NCI-H2227 (cell line): ENCODE data around the gene CACNA1G.

Experiments
- DNase-seq: peaks from one replicate; lab custom pipeline; 2025; ENCODE audit not compliant: unreplicated experiment; lab: John Stamatoyannopoulos, UW

CACNA1G gene

DNA sequence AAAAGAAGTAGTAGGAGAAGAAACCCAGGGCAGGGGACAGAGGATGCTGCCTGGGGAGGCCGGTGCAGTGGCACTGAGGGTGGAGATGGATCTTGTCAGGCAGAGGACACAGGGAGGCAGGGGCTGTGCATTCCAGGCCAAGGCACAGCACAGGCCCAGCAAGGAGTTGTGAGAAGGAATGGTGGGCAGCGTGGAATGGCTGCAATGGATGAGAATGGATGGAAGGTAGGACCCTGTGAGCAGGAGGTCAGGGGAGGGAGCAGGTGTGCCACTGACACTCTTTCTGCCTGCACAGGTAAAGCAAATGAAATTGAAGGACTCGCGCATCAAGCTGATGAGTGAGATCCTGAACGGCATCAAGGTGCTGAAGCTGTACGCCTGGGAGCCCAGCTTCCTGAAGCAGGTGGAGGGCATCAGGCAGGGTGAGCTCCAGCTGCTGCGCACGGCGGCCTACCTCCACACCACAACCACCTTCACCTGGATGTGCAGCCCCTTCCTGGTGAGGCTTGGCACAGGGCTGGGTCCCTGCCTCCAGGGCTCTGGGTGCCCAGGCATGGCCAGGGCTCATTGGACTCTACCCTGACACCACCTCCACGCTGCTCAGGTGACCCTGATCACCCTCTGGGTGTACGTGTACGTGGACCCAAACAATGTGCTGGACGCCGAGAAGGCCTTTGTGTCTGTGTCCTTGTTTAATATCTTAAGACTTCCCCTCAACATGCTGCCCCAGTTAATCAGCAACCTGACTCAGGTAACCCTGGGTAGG, 106.9 kb downstream of the CACNA1G start:
- DNase-seq: no peak

- no peak for DNase-seq
Measured at GRCh38 chr17:50668025-50668837, 107.7 kb downstream of the CACNA1G start.

DNA sequence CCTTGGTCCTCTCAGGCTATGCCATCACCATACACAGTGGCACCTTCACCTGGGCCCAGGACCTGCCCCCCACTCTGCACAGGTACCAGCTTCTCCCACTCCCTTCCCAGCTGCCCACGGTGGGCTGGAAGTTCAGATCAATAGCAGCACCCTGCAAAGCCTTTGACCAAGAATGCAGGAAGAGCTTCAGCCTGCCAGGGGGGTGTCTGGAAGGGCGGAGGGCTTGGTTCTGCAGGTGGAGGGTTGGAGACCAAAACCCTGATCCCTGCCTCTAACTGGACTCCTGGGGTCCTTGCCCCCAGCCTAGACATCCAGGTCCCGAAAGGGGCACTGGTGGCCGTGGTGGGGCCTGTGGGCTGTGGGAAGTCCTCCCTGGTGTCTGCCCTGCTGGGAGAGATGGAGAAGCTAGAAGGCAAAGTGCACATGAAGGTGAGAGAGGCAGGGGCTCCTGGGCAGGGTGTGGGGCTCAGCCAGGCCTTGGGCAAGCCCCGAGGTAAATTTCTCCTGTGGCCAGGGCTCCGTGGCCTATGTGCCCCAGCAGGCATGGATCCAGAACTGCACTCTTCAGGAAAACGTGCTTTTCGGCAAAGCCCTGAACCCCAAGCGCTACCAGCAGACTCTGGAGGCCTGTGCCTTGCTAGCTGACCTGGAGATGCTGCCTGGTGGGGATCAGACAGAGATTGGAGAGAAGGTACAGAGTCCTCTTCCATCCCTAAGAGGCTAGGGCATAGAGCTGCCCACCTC, 108.5 kb downstream of the CACNA1G start:
- DNase-seq: no peak

DNA sequence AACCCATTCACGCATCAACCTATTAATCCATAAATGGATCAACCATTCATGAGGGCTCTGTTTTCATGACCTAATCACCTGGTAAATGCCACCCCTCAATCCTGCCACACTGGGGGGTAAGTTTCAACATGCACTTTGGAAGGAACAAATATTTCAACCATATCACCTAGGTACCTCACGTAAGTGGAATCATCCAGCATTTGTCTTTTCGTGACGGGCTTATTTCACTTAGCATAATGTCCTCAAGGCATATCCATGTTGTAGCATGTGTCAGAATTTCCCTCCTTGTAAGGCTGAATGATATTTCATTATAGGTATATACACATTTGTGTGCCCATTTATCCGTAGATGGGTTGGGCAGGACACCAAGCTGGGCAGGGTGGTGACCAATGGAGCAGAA, 111.6 kb downstream of the CACNA1G start:
- DNase-seq: no peak

DNA sequence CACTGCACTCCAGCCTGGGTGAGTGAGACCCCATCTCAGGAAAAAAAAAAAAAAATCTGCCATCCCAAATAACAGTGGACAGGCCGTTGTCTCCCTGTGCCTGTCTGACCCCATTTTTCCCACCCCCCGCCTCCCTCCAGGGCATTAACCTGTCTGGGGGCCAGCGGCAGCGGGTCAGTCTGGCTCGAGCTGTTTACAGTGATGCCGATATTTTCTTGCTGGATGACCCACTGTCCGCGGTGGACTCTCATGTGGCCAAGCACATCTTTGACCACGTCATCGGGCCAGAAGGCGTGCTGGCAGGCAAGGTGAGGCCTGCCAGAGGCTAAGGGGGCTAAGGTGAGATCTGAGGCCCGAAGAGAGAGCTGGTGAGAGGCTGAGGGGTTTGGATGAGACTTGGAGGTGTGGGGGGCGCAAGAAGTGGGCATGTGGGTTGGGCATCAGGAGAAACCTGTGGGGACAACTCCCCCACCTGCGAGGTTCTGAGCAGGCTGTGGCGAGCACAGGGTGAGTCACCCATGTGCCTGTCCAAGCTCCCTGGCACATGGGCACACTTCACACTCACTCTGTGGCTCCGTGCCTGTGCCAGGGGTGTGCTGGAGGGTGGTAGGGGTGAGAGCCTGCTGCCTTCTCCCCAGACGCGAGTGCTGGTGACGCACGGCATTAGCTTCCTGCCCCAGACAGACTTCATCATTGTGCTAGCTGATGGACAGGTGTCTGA, 112.5 kb downstream of the CACNA1G start:
- no peak for DNase-seq

DNA sequence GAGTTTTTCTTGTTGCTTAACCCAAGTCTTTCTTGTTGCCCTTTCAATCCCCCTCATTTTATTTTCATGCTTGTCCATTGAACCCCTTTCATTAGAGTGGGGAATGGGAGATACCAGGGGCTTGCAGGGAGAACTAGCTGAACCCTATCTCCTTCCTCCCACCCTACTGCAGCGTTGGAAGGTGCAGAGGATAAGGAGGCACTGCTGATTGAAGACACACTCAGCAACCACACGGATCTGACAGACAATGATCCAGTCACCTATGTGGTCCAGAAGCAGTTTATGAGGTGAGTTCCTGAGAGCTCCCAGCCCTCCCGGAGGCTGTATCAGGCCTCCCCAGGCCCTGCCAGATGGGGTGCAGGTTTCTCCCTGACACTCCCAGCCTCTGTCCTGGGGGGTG, 114.7 kb downstream of the CACNA1G start:
- DNase-seq: no peak

DNA sequence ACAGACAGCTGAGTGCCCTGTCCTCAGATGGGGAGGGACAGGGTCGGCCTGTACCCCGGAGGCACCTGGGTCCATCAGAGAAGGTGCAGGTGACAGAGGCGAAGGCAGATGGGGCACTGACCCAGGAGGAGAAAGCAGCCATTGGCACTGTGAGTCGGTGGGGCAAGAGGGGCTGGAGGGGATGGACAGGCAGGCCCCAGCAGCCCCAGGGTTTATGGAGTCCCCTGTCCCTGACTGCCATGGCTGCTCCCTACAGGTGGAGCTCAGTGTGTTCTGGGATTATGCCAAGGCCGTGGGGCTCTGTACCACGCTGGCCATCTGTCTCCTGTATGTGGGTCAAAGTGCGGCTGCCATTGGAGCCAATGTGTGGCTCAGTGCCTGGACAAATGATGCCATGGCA, 115.1 kb downstream of the CACNA1G start:
- no peak for DNase-seq

GRCh38 chr17:50676065-50676975, 115.8 kb downstream of the CACNA1G start:
- no peak for DNase-seq
